Kidney (tissue), 14 donors: ENCODE data around the gene PNLIPRP2. TPM values are rescaled to one million over a fixed set of nuclear protein-coding genes. Genes with fewer than 3 reads are reported as not detected.
A peak's percentile ranks its signal among the peaks of the same experiment; 100 is the strongest.

Experiments used
- DNase-seq, 5 donors: peaks; one replicate each; pipeline ENCODE4 v3.0.0-alpha.2; 2013 to 2020
- FAIRE-seq: peaks from 2 replicates; lab custom pipeline; 2012; peaks lifted over from hg19 to GRCh38; lab: Jason Lieb, UNC
- H3K27ac ChIP-seq, 2 donors: one replicate each; pipeline ENCODE4 v1.7.0; 2013; ENCODE audit warnings: low read depth in 2 of 2, low read length in 2 of 2, inconsistent platforms in 1 of 2
- H3K27me3 ChIP-seq: one replicate; pipeline ENCODE4 v1.7.1; 2013; ENCODE audit warnings: low read length, inconsistent platforms; ENCODE audit not compliant: control insufficient read depth, insufficient read depth
- H3K36me3 ChIP-seq, 3 donors: one replicate each; pipeline versions ENCODE4 v1.7.0 to v1.7.1; 2013; ENCODE audit warnings: low read length in 3 of 3, control low read depth in 1 of 3, inconsistent platforms in 1 of 3; ENCODE audit not compliant: insufficient read depth in 3 of 3, control insufficient read depth in 2 of 3
- H3K4me1 ChIP-seq, 3 donors: one replicate each; pipeline versions ENCODE4 v1.7.0 to v1.7.1; 2013; ENCODE audit warnings: low read length in 3 of 3, inconsistent platforms in 1 of 3, low read depth in 1 of 3; ENCODE audit not compliant: control insufficient read depth in 2 of 3, insufficient read depth in 2 of 3
- H3K4me3 ChIP-seq, 3 donors: one replicate each; pipeline versions ENCODE4 v1.7.0 to v1.8.1; 2013; ENCODE audit warnings: low read length in 3 of 3, control low read depth in 1 of 3, inconsistent platforms in 1 of 3
- H3K9ac ChIP-seq, 3 donors: one replicate each; pipeline versions ENCODE4 v1.7.0 to v1.7.1; 2013; ENCODE audit warnings: low read length in 3 of 3, control low read depth in 1 of 3, inconsistent platforms in 1 of 3
- H3K9me3 ChIP-seq, 3 donors: one replicate each; pipeline versions ENCODE4 v1.7.0 to v1.7.1; 2013; ENCODE audit warnings: low read length in 3 of 3, control low read depth in 1 of 3, inconsistent platforms in 1 of 3; ENCODE audit not compliant: control insufficient read depth in 2 of 3, insufficient read depth in 1 of 3
- CTCF ChIP-seq: IDR thresholded peaks from 3 replicates; pipeline ENCODE4 v1.5.1; 2012; ENCODE audit warnings: mild to moderate bottlenecking, moderate library complexity, borderline replicate concordance; ENCODE audit not compliant: insufficient read depth; ENCODE audit errors: extremely low read depth
- intact Hi-C: fragments of 100-400 bp; cut with DNase I; formaldehyde crosslinking; loops from one replicate; pipeline ENCODE4 v1.11.1; 2022
- polyA plus RNA-seq: library from polyadenylated mRNA; stranded (reverse); fragments of 350-450 nt; fragmentation: Illumina TruSeq; extraction: RNeasy Lipid Tissue Mini Kit (QIAGEN cat#74804); gene quantifications from one replicate; pipeline ENCODE4 v1.2.3, GENCODE V29; 2014; ENCODE audit warnings: low read depth, low replicate concordance; ENCODE audit not compliant: insufficient read depth
- total RNA-seq: library from RNA; stranded (reverse); fragmentation: NEBNext Ultra II Directional; extraction: Animal tissue kit (Norgen Biotek cat#: 25700); gene quantifications from one replicate; pipeline ENCODE4 v1.2.1, GENCODE V29; 2021
- donor health status: control.
- donor health status: control.
- donor health status: control.
- donor health status: control.
- donor health status: control.
- donor health status: DM: yes; HTN: yes; CAD: no.
- donor health status: Normal renal cell carcinoma (clear cell type).

The PNLIPRP2 gene
- total and polyA plus RNA-seq, 2 donors from 2014 or later, result not detected

- no peaks in the 10 kb centered on the region for H3K27me3 ChIP-seq
- TF ChIP-seq CTCF, result no peak
- H3K4me3 ChIP-seq, result peak overlapping the region in 1 of 3 donors; percentile 38
- FAIRE-seq, result no peak
- H3K9ac ChIP-seq, result no peak overlapping the region
- H3K9me3 ChIP-seq, result no peaks in the 10 kb centered on the region
- intact Hi-C loops, result no loop called here
- H3K36me3 ChIP-seq, result peaks cover 2 to 8% (median 7%) of the 10 kb centered on the region in 3 donors
- H3K27ac ChIP-seq, result no peak overlapping the region
- DNase-seq, result peak; percentile 76 to 89 (median 78)
- H3K4me1 ChIP-seq, result no peaks in the 10 kb centered on the region
Measured at GRCh38 chr10:116669832-116670644, 49.3 kb downstream of the PNLIPRP2 start.

- intact Hi-C loops, result no loop called here
- Histone ChIP-seq H3K9ac (no peak overlapping the region), H3K4me1 (no peaks in the 10 kb centered on the region), H3K36me3 (peaks cover 2 to 8% (median 7%) of the 10 kb centered on the region in 3 donors), H3K27ac (no peak overlapping the region), H3K27me3 (no peaks in the 10 kb centered on the region), H3K4me3 (no peak overlapping the region), H3K9me3 (no peaks in the 10 kb centered on the region)
- DNase-seq (no peak), FAIRE-seq (no peak)
- TF ChIP-seq CTCF, result no peak
Measured at GRCh38 chr10:116670706-116671105, 50.0 kb downstream of the PNLIPRP2 start.

- Histone ChIP-seq H3K9ac (no peak overlapping the region), H3K36me3 (peaks cover 2 to 12% (median 7%) of the 10 kb centered on the region in 3 donors), H3K4me1 (no peaks in the 10 kb centered on the region), H3K9me3 (no peaks in the 10 kb centered on the region), H3K27me3 (no peaks in the 10 kb centered on the region), H3K27ac (no peak overlapping the region), H3K4me3 (no peak overlapping the region)
- no peak for DNase-seq
- intact Hi-C loops, result no loop called here
- FAIRE-seq, result no peak
- TF ChIP-seq CTCF, result no peak
Measured at GRCh38 chr10:116671274-116671926, 50.6 kb downstream of the PNLIPRP2 start.
